Measurements from ENCODE around the gene UNC13C. TPM values are rescaled to one million over a fixed set of nuclear protein-coding genes. Genes with fewer than 3 reads are reported as not detected.
"Not testable (repeated sequence)": the region's sequence is repeated elsewhere in the genome, so short reads cannot be mapped to it uniquely, and the experiment has no call there.

Gene UNC13C
- total RNA-seq, result under 1 TPM in 3 of 4 donors, not detected in 1; under 0.01 to 0.79 (median 0.09) TPM

GRCh38 chr15:53978253-53978906 is at the start of gene UNC13C:
Gene UNC13C, plus strand, starts transcription at chr15:53978441. Its CDS starts 34,463 bp downstream, at chr15:54012904.
- no peak for DNase-seq (ENCODE audit: low spot score)

GRCh38 chr15:53936137-53936536 is 42.1 kb upstream of the UNC13C start:
- ATAC-seq (ENCODE audit: low FRiP score) (no peak), DNase-seq (ENCODE audit: low spot score) (no peak)
- TF ChIP-seq, protein P1, sequence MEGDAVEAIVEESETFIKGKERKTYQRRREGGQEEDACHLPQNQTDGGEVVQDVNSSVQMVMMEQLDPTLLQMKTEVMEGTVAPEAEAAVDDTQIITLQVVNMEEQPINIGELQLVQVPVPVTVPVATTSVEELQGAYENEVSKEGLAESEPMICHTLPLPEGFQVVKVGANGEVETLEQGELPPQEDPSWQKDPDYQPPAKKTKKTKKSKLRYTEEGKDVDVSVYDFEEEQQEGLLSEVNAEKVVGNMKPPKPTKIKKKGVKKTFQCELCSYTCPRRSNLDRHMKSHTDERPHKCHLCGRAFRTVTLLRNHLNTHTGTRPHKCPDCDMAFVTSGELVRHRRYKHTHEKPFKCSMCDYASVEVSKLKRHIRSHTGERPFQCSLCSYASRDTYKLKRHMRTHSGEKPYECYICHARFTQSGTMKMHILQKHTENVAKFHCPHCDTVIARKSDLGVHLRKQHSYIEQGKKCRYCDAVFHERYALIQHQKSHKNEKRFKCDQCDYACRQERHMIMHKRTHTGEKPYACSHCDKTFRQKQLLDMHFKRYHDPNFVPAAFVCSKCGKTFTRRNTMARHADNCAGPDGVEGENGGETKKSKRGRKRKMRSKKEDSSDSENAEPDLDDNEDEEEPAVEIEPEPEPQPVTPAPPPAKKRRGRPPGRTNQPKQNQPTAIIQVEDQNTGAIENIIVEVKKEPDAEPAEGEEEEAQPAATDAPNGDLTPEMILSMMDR (IDR thresholded peaks at IDR 0.05), result no peak

More at GRCh38 chr15:53978253-53978906, at the start of gene UNC13C:
- TF ChIP-seq, protein P1 (IDR thresholded peaks at IDR 0.05), result no peak
- peak; percentile 68 for ATAC-seq (ENCODE audit: low FRiP score)

- ATAC-seq (ENCODE audit: low FRiP score); DNase-seq (ENCODE audit: low spot score): not testable (repeated sequence)
Measured at GRCh38 chr15:53937632-53938031, 40.6 kb upstream of the UNC13C start.

- ATAC-seq (ENCODE audit: low FRiP score) (no peak), DNase-seq (ENCODE audit: low spot score) (no peak)
- TF ChIP-seq, protein P1 (IDR thresholded peaks at IDR 0.05), result no peak
Measured at GRCh38 chr15:53950572-53950971, 27.7 kb upstream of the UNC13C start.

DNA sequence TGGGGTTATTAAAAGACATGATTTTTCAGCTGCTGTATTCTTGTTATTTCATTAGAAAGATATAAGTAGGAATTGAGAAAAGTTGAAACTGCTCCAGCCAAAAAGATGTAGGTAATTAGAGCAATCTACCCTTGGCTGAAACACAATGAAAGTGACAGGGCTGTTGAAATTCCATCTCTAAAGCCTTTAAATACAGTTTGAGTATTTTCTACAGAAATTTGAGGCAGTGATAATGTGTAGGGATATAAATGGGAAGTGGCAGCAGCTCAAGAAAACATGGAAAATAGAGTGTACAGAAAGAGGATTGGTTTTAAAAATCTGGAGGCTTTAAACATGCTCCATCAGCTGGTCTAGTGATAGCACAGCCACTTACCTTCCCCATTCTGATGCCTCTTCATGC is 22.8 kb upstream of the UNC13C start:
- ATAC-seq (ENCODE audit: low FRiP score), result no peak
- DNase-seq (ENCODE audit: low spot score), result no peak
- TF ChIP-seq, protein P1 (IDR thresholded peaks at IDR 0.05), result no peak

GRCh38 chr15:53962646-53963561 is 15.3 kb upstream of the UNC13C start:
- TF ChIP-seq, protein P1 (IDR thresholded peaks at IDR 0.05), result no peak
- DNase-seq (ENCODE audit: low spot score), result peak; percentile 23
- ATAC-seq (ENCODE audit: low FRiP score), result no peak

GRCh38 chr15:53963801-53964200 is 14.4 kb upstream of the UNC13C start:
- DNase-seq (ENCODE audit: low spot score) (no peak), ATAC-seq (ENCODE audit: low FRiP score) (no peak)
- TF ChIP-seq, protein P1 (IDR thresholded peaks at IDR 0.05), result no peak

All from omental fat pad (tissue), 4 donors.